Neural progenitor cell (in vitro differentiated cells): ENCODE measurements around the gene ATF6. TPM values are rescaled to one million over a fixed set of nuclear protein-coding genes. Genes with fewer than 3 reads are reported as not detected.

Experiments used
- DNase-seq: peaks from one replicate; pipeline ENCODE4 v3.0.0-alpha.2; 2016; ENCODE audit warnings: low spot score
- H2AFZ ChIP-seq: fragments of 200-600 bp; sonication (generic); replicated peaks from 2 replicates; pipeline ENCODE4 v1.6.1; 2016; ENCODE audit warnings: antibody characterized with exemption
- H3F3A ChIP-seq: fragments of 200-600 bp; sonication (generic); 2 replicates; pipeline ENCODE4 v1.6.1; 2016; ENCODE audit warnings: antibody characterized with exemption, low read depth
- H3K27ac ChIP-seq: fragments of 200-600 bp; sonication (generic); 2 replicates; pipeline ENCODE4 v1.5.1; 2016; ENCODE audit warnings: mild to moderate bottlenecking
- H3K27me3 ChIP-seq: fragments of 200-600 bp; sonication (generic); 2 replicates; pipeline ENCODE4 v1.6.1; 2016; ENCODE audit warnings: mild to moderate bottlenecking, moderate library complexity
- H3K36me3 ChIP-seq: fragments of 200-600 bp; sonication (generic); 2 replicates; pipeline ENCODE4 v1.5.1; 2016
- H3K4me1 ChIP-seq: fragments of 200-600 bp; sonication (generic); 2 replicates; pipeline ENCODE4 v1.6.1; 2016; ENCODE audit warnings: mixed run types
- H3K4me2 ChIP-seq: fragments of 200-600 bp; sonication (generic); 2 replicates; pipeline ENCODE4 v1.6.1; 2016
- H3K4me3 ChIP-seq: fragments of 200-600 bp; sonication (generic); 2 replicates; pipeline ENCODE4 v1.5.1; 2016
- H3K79me2 ChIP-seq: fragments of 200-600 bp; sonication (generic); 2 replicates; pipeline ENCODE4 v1.6.1; 2016; ENCODE audit warnings: low read depth
- H3K9ac ChIP-seq: fragments of 200-600 bp; sonication (generic); 2 replicates; pipeline ENCODE4 v1.6.1; 2016
- H3K9me3 ChIP-seq: fragments of 200-600 bp; sonication (generic); 2 replicates; pipeline ENCODE4 v1.5.1; 2016; ENCODE audit warnings: low read depth
- H4K20me1 ChIP-seq: fragments of 200-600 bp; sonication (generic); 2 replicates; pipeline ENCODE4 v1.6.1; 2016; ENCODE audit warnings: low read depth
- H3K27ac Mint-ChIP-seq: 3 replicates; pipeline ENCODE4 v1.8.0; 2021; ENCODE audit warnings: mixed read lengths
- H3K27me3 Mint-ChIP-seq: 2 replicates; pipeline ENCODE4 v1.8.0; 2022; ENCODE audit warnings: low read depth, mild to moderate bottlenecking, inconsistent platforms, moderate library complexity, mixed read lengths; ENCODE audit not compliant: insufficient read depth
- H3K36me3 Mint-ChIP-seq: 3 replicates; pipeline ENCODE4 v1.8.0; 2021; ENCODE audit warnings: mixed read lengths
- H3K4me1 Mint-ChIP-seq: 3 replicates; pipeline ENCODE4 v1.8.0; 2021; ENCODE audit warnings: mixed read lengths
- H3K4me3 Mint-ChIP-seq: 3 replicates; pipeline ENCODE4 v1.8.0; 2021; ENCODE audit warnings: mild to moderate bottlenecking, moderate library complexity, mixed read lengths
- H3K9me3 Mint-ChIP-seq: 3 replicates; pipeline ENCODE4 v1.8.0; 2020; ENCODE audit warnings: mixed read lengths
- CTCF ChIP-seq: fragments of 200-600 bp; sonication (generic); IDR thresholded peaks from 2 replicates; pipeline ENCODE4 v1.5.1; 2017; ENCODE audit warnings: antibody characterized with exemption, mild to moderate bottlenecking
- EZH2 ChIP-seq: fragments of 200-600 bp; sonication (generic); IDR thresholded peaks from 2 replicates; pipeline ENCODE4 v1.6.1; 2017; ENCODE audit warnings: antibody characterized with exemption, mild to moderate bottlenecking, moderate library complexity
- EZH2phosphoT487 ChIP-seq: fragments of 200-600 bp; sonication (generic); IDR thresholded peaks from 2 replicates; pipeline ENCODE4 v1.6.1; 2017; ENCODE audit warnings: antibody characterized with exemption
- total RNA-seq: library from RNA; depleted of rRNA; stranded (reverse); fragments of >200 nt; gene quantifications from 2 replicates; pipeline ENCODE4 v1.2.3, GENCODE V29; 2015; ENCODE audit warnings: low replicate concordance

Gene ATF6
- total RNA-seq, 1 donor from 2014 or later = 31.7 TPM

GRCh38 chr1:161910604-161911003 lies 144.5 kb downstream of the ATF6 start:
- DNase-seq = no peak
- H3K27ac Mint-ChIP-seq = no peak overlapping the region
- Histone ChIP-seq H2AFZ (no peak overlapping the region), H3K27me3 (no peaks in the 10 kb centered on the region), H3F3A (no peaks in the 10 kb centered on the region), H3K4me1 (no peaks in the 10 kb centered on the region), H4K20me1 (no peaks in the 10 kb centered on the region), H3K79me2 (no peaks in the 10 kb centered on the region), H3K27ac (no peak overlapping the region), H3K4me3 (no peak overlapping the region), H3K4me2 (no peak overlapping the region), H3K36me3 (no peaks in the 10 kb centered on the region), H3K9ac (no peak overlapping the region), H3K9me3 (no peaks in the 10 kb centered on the region)
- no peaks in the 10 kb centered on the region for H3K27me3 Mint-ChIP-seq
- H3K4me3 Mint-ChIP-seq = no peak overlapping the region
- H3K4me1 Mint-ChIP-seq = peaks cover 2% of the 10 kb centered on the region
- TF ChIP-seq CTCF (no peak), EZH2 (no peak), EZH2phosphoT487 (no peak)
- no peaks in the 10 kb centered on the region for H3K9me3 Mint-ChIP-seq
- peaks cover 6% of the 10 kb centered on the region for H3K36me3 Mint-ChIP-seq

GRCh38 chr1:161913482-161914140 lies 147.5 kb downstream of the ATF6 start:
- Mint-ChIP-seq H3K27ac (no peak overlapping the region), H3K36me3 (peaks cover 6% of the 10 kb centered on the region), H3K27me3 (no peaks in the 10 kb centered on the region), H3K4me3 (no peak overlapping the region), H3K9me3 (no peaks in the 10 kb centered on the region), H3K4me1 (peaks cover 2% of the 10 kb centered on the region)
- H2AFZ ChIP-seq = no peak overlapping the region
- no peaks in the 10 kb centered on the region for H3K27me3 ChIP-seq
- H3F3A ChIP-seq = no peaks in the 10 kb centered on the region
- H3K79me2 ChIP-seq = no peaks in the 10 kb centered on the region
- H3K4me3 ChIP-seq = no peak overlapping the region
- no peak overlapping the region for H3K9ac ChIP-seq
- H3K9me3 ChIP-seq = no peaks in the 10 kb centered on the region
- TF ChIP-seq CTCF (no peak), EZH2phosphoT487 (no peak), EZH2 (no peak)
- DNase-seq = no peak
- H4K20me1 ChIP-seq = no peaks in the 10 kb centered on the region
- H3K36me3 ChIP-seq = no peaks in the 10 kb centered on the region
- H3K27ac ChIP-seq = no peak overlapping the region
- no peak overlapping the region for H3K4me2 ChIP-seq
- no peaks in the 10 kb centered on the region for H3K4me1 ChIP-seq

GRCh38 chr1:161914595-161914994 lies 148.5 kb downstream of the ATF6 start:
- Histone ChIP-seq H3K9me3 (no peaks in the 10 kb centered on the region), H3K4me2 (no peak overlapping the region), H3K9ac (no peak overlapping the region), H4K20me1 (no peaks in the 10 kb centered on the region), H3K36me3 (no peaks in the 10 kb centered on the region), H3F3A (no peaks in the 10 kb centered on the region), H2AFZ (no peak overlapping the region), H3K27ac (no peak overlapping the region), H3K4me1 (no peaks in the 10 kb centered on the region), H3K79me2 (no peaks in the 10 kb centered on the region), H3K27me3 (no peaks in the 10 kb centered on the region), H3K4me3 (no peak overlapping the region)
- H3K27me3 Mint-ChIP-seq = no peaks in the 10 kb centered on the region
- H3K4me1 Mint-ChIP-seq = peaks cover 2% of the 10 kb centered on the region
- TF ChIP-seq EZH2 (no peak), EZH2phosphoT487 (no peak), CTCF (no peak)
- H3K36me3 Mint-ChIP-seq = peaks cover 6% of the 10 kb centered on the region
- DNase-seq = no peak
- no peaks in the 10 kb centered on the region for H3K9me3 Mint-ChIP-seq
- H3K27ac Mint-ChIP-seq = no peak overlapping the region
- no peak overlapping the region for H3K4me3 Mint-ChIP-seq
